Effector memory CD8-positive, alpha-beta T cell (primary cell): ENCODE results near the gene SYNGR2.

Experiments used
- ATAC-seq: fragments of 150-1000 bp; cut with Tn5 transposase; replicated peaks from 2 replicates; pipeline ENCODE4 v1.10.0; 2021; ENCODE audit warnings: mild to moderate bottlenecking, moderate library complexity
- DNase-seq, 3 experiments: peaks; one replicate each; pipeline ENCODE4 v3.0.0; 2021
- H3K27ac Mint-ChIP-seq, 2 donors: one replicate each; pipeline ENCODE4 v1.8.0; 2022; ENCODE audit warnings: mild to moderate bottlenecking in 2 of 2, mixed read lengths in 2 of 2, moderate library complexity in 2 of 2
- H3K27me3 Mint-ChIP-seq, 2 donors: one replicate each; pipeline ENCODE4 v1.8.0; 2022; ENCODE audit warnings: mixed read lengths in 2 of 2
- H3K36me3 Mint-ChIP-seq: one replicate; pipeline ENCODE4 v1.8.0; 2022; ENCODE audit warnings: mild to moderate bottlenecking, moderate library complexity, mixed read lengths; ENCODE audit not compliant: insufficient read depth
- H3K4me1 Mint-ChIP-seq, 2 donors: one replicate each; pipeline ENCODE4 v1.8.0; 2022; ENCODE audit warnings: low read depth in 2 of 2, mixed read lengths in 2 of 2
- H3K4me3 Mint-ChIP-seq, 2 donors: one replicate each; pipeline ENCODE4 v1.8.0; 2022; ENCODE audit warnings: mild to moderate bottlenecking in 2 of 2, mixed read lengths in 2 of 2, moderate library complexity in 2 of 2
- H3K9me3 Mint-ChIP-seq, 2 donors: one replicate each; pipeline ENCODE4 v1.8.0; 2022; ENCODE audit warnings: mixed read lengths in 2 of 2

Gene SYNGR2

GRCh38 chr17:78197147-78197832 lies 28.9 kb downstream of the SYNGR2 start:
- Mint-ChIP-seq H3K4me1 (no peaks in the 10 kb centered on the region), H3K36me3 (no peaks in the 10 kb centered on the region), H3K27me3 (no peaks in the 10 kb centered on the region), H3K4me3 (no peak overlapping the region), H3K9me3 (no peaks in the 10 kb centered on the region), H3K27ac (no peak overlapping the region)
- no peak for ATAC-seq
- no peak for DNase-seq

GRCh38 chr17:78200451-78200850 lies 32.1 kb downstream of the SYNGR2 start:
- no peaks in the 10 kb centered on the region for H3K27me3 Mint-ChIP-seq
- no peak for DNase-seq
- H3K27ac Mint-ChIP-seq: no peak overlapping the region
- no peak for ATAC-seq
- no peaks in the 10 kb centered on the region for H3K36me3 Mint-ChIP-seq
- no peak overlapping the region for H3K4me3 Mint-ChIP-seq
- H3K9me3 Mint-ChIP-seq: no peaks in the 10 kb centered on the region
- H3K4me1 Mint-ChIP-seq: no peaks in the 10 kb centered on the region

GRCh38 chr17:78202666-78203065 lies 34.3 kb downstream of the SYNGR2 start:
- H3K4me3 Mint-ChIP-seq: no peak overlapping the region
- DNase-seq: no peak
- no peak overlapping the region for H3K27ac Mint-ChIP-seq
- no peaks in the 10 kb centered on the region for H3K36me3 Mint-ChIP-seq
- ATAC-seq: no peak
- no peaks in the 10 kb centered on the region for H3K9me3 Mint-ChIP-seq
- no peaks in the 10 kb centered on the region for H3K27me3 Mint-ChIP-seq
- H3K4me1 Mint-ChIP-seq: no peaks in the 10 kb centered on the region

GRCh38 chr17:78204387-78205123 lies 36.2 kb downstream of the SYNGR2 start:
- Mint-ChIP-seq H3K27me3 (no peaks in the 10 kb centered on the region), H3K9me3 (no peaks in the 10 kb centered on the region), H3K4me1 (no peaks in the 10 kb centered on the region), H3K36me3 (no peaks in the 10 kb centered on the region), H3K4me3 (no peak overlapping the region), H3K27ac (no peak overlapping the region)
- ATAC-seq: no peak
- no peak for DNase-seq

GRCh38 chr17:78205124-78205775 lies 36.9 kb downstream of the SYNGR2 start:
- no peaks in the 10 kb centered on the region for H3K9me3 Mint-ChIP-seq
- H3K27ac Mint-ChIP-seq: no peak overlapping the region
- ATAC-seq: no peak
- H3K27me3 Mint-ChIP-seq: no peaks in the 10 kb centered on the region
- no peak overlapping the region for H3K4me3 Mint-ChIP-seq
- no peak for DNase-seq
- peaks cover 2% of the 10 kb centered on the region for H3K36me3 Mint-ChIP-seq
- H3K4me1 Mint-ChIP-seq: no peaks in the 10 kb centered on the region

- Mint-ChIP-seq H3K9me3 (no peaks in the 10 kb centered on the region), H3K27ac (no peak overlapping the region), H3K4me1 (no peaks in the 10 kb centered on the region), H3K27me3 (no peaks in the 10 kb centered on the region), H3K36me3 (peaks cover 2% of the 10 kb centered on the region), H3K4me3 (no peak overlapping the region)
- ATAC-seq (no peak), DNase-seq (no peak)
Observed at GRCh38 chr17:78206298-78206697, 37.9 kb downstream of the SYNGR2 start.

- Mint-ChIP-seq H3K27me3 (no peaks in the 10 kb centered on the region), H3K4me3 (no peak overlapping the region), H3K36me3 (peaks cover 2% of the 10 kb centered on the region), H3K27ac (no peak overlapping the region), H3K9me3 (no peaks in the 10 kb centered on the region), H3K4me1 (no peaks in the 10 kb centered on the region)
- ATAC-seq: no peak
- DNase-seq: no peak
Observed at GRCh38 chr17:78208486-78208885, 40.1 kb downstream of the SYNGR2 start.

GRCh38 chr17:78210111-78210510 lies 41.7 kb downstream of the SYNGR2 start:
- DNase-seq: no peak
- H3K36me3 Mint-ChIP-seq: peaks cover 2% of the 10 kb centered on the region
- no peak overlapping the region for H3K27ac Mint-ChIP-seq
- H3K4me3 Mint-ChIP-seq: no peak overlapping the region
- H3K27me3 Mint-ChIP-seq: no peaks in the 10 kb centered on the region
- H3K9me3 Mint-ChIP-seq: no peaks in the 10 kb centered on the region
- H3K4me1 Mint-ChIP-seq: peaks cover 3% of the 10 kb centered on the region in 2 donors
- no peak for ATAC-seq

- no peaks in the 10 kb centered on the region for H3K27me3 Mint-ChIP-seq
- H3K4me3 Mint-ChIP-seq: no peak overlapping the region
- H3K9me3 Mint-ChIP-seq: no peaks in the 10 kb centered on the region
- peaks cover 3% of the 10 kb centered on the region in 2 donors for H3K4me1 Mint-ChIP-seq
- H3K36me3 Mint-ChIP-seq: peaks cover 2% of the 10 kb centered on the region
- DNase-seq (no peak), ATAC-seq (no peak)
- H3K27ac Mint-ChIP-seq: no peak overlapping the region
Observed at GRCh38 chr17:78211032-78211431, 42.7 kb downstream of the SYNGR2 start.

GRCh38 chr17:78214016-78214705 lies 45.8 kb downstream of the SYNGR2 start, which contains the start of gene BIRC5:
TSS of gene BIRC5 (plus strand) at chr17:78214253. CDS start at chr17:78214317, 64 bp downstream.
- H3K4me1 Mint-ChIP-seq: peaks cover 3% of the 10 kb centered on the region in 2 donors

GRCh38 chr17:78214706-78215061 lies 46.3 kb downstream of the SYNGR2 start:
- Mint-ChIP-seq H3K27me3 (no peaks in the 10 kb centered on the region), H3K27ac (no peak overlapping the region), H3K9me3 (no peaks in the 10 kb centered on the region), H3K36me3 (peaks cover 2% of the 10 kb centered on the region), H3K4me3 (peak overlapping the region; percentile 70 to 74), H3K4me1 (peaks cover 3% of the 10 kb centered on the region in 2 donors)
- no peak for DNase-seq
- no peak for ATAC-seq

More at GRCh38 chr17:78214016-78214705, 45.8 kb downstream of the SYNGR2 start, which contains the start of gene BIRC5:
- peaks cover 2% of the 10 kb centered on the region for H3K36me3 Mint-ChIP-seq
- H3K27me3 Mint-ChIP-seq: no peaks in the 10 kb centered on the region
- peak; percentile 100 for ATAC-seq
- DNase-seq: peak; percentile 91 to 92 (median 92)
- H3K27ac Mint-ChIP-seq: no peak within 1 kb of the TSS
- H3K9me3 Mint-ChIP-seq: no peaks in the 10 kb centered on the region
- peak within 1 kb of the TSS; percentile 70 to 74 for H3K4me3 Mint-ChIP-seq

GRCh38 chr17:78219396-78220150 lies 51.2 kb downstream of the SYNGR2 start:
- H3K27me3 Mint-ChIP-seq: no peaks in the 10 kb centered on the region
- peak overlapping the region; percentile 22 to 41 for H3K27ac Mint-ChIP-seq
- H3K4me3 Mint-ChIP-seq: no peak overlapping the region
- no peak for DNase-seq
- no peaks in the 10 kb centered on the region for H3K36me3 Mint-ChIP-seq
- ATAC-seq: no peak
- H3K9me3 Mint-ChIP-seq: no peaks in the 10 kb centered on the region
- H3K4me1 Mint-ChIP-seq: peaks cover 0 to 2% of the 10 kb centered on the region in 2 donors
